B cell (primary cell): ENCODE results near the gene EIF3K. TPM values are rescaled to one million over a fixed set of nuclear protein-coding genes. Genes with fewer than 3 reads are reported as not detected.

Source experiments
- ATAC-seq: fragments of 200-7000 bp; cut with Tn5 transposase; one replicate; pipeline ENCODE4 v1.10.0; 2021; ENCODE audit warnings: low read depth, mild to moderate bottlenecking, moderate number of reproducible peaks, moderate library complexity
- CTCF ChIA-PET: fragments of 350-600 bp; sonication (Branson Sonifier 250); formaldehyde crosslinking; loops from one replicate; lab custom pipeline; 2021; ENCODE audit warnings: antibody characterized with exemption, inconsistent platforms; lab: Charles Lee
- POLR2A ChIA-PET: fragments of 350-600 bp; sonication (Branson Sonifier 250); formaldehyde crosslinking; loops from one replicate; lab custom pipeline; 2021; ENCODE audit warnings: antibody characterized with exemption; lab: Charles Lee
- DNase-seq: peaks from one replicate; pipeline ENCODE4 v3.0.0; 2013
- H2AFZ ChIP-seq: 2 replicates; pipeline ENCODE4 v1.6.1; 2012; ENCODE audit warnings: mild to moderate bottlenecking, low read depth, low read length; ENCODE audit not compliant: insufficient read depth, poor library complexity, severe bottlenecking
- H3K27ac ChIP-seq, 2 donors: 1 replicate in 1 of 2; 2 replicates in 1 of 2; pipeline ENCODE4 v1.5.1; 2012 to 2013; ENCODE audit warnings: low read length in 2 of 2, mild to moderate bottlenecking in 2 of 2, moderate library complexity in 1 of 2
- H3K27me3 ChIP-seq, 4 experiments: fragments of 200-600 bp in 1 of 4; sonication (generic) in 1 of 4; replicated peaks in 1 of 4; 1 replicate in 2 of 4; 2 replicates in 2 of 4; pipeline versions ENCODE4 v1.6.1 to v1.7.0; 2013 to 2016; ENCODE audit warnings: low read length in 3 of 4, mild to moderate bottlenecking in 2 of 4, mixed read lengths in 1 of 4, moderate library complexity in 1 of 4; ENCODE audit not compliant: insufficient read depth in 4 of 4, control insufficient read depth in 3 of 4; ENCODE audit errors: control extremely low read depth in 1 of 4
- H3K36me3 ChIP-seq, 2 experiments: replicated peaks in 1 of 2; 1 replicate in 1 of 2; 2 replicates in 1 of 2; pipeline versions ENCODE4 v1.6.1 to v1.7.1; 2013; ENCODE audit warnings: low read length in 1 of 2; ENCODE audit not compliant: insufficient read depth in 2 of 2, control insufficient read depth in 1 of 2; ENCODE audit errors: control extremely low read depth in 1 of 2, extremely low read depth in 1 of 2
- H3K4me1 ChIP-seq, 2 donors: fragments of 200-600 bp in 1 of 2; sonication (generic) in 1 of 2; 1 replicate in 1 of 2; 2 replicates in 1 of 2; pipeline versions ENCODE4 v1.5.1 to v1.6.1; 2013 to 2017; ENCODE audit warnings: low read length in 2 of 2; ENCODE audit not compliant: control insufficient read depth in 2 of 2, insufficient read depth in 2 of 2
- H3K4me2 ChIP-seq: replicated peaks from 2 replicates; pipeline ENCODE3; 2012; ENCODE audit warnings: mild to moderate bottlenecking, low read depth, low read length; ENCODE audit not compliant: poor library complexity, severe bottlenecking
- H3K4me3 ChIP-seq, 5 experiments: fragments of 200-600 bp in 1 of 5; sonication (generic) in 1 of 5; 1 replicate in 3 of 5; 2 replicates in 2 of 5; pipeline versions ENCODE4 v1.5.1 to v1.7.0; 2011 to 2016; ENCODE audit warnings: low read length in 4 of 5, mild to moderate bottlenecking in 4 of 5, low read depth in 2 of 5, control low read depth in 1 of 5, moderate library complexity in 1 of 5; ENCODE audit not compliant: insufficient read depth in 1 of 5; ENCODE audit errors: control extremely low read depth in 1 of 5, extremely low read depth in 1 of 5
- H3K79me2 ChIP-seq: fragments of 200-600 bp; sonication (generic); one replicate; pipeline ENCODE4 v1.6.0; 2016; ENCODE audit warnings: low read length; ENCODE audit not compliant: control insufficient read depth, insufficient read depth
- H3K9ac ChIP-seq: fragments of 200-600 bp; sonication (generic); 2 replicates; pipeline ENCODE4 v1.6.1; 2017; ENCODE audit warnings: mild to moderate bottlenecking, low read length, moderate library complexity
- H3K9me3 ChIP-seq, 3 donors: one replicate each; pipeline versions ENCODE4 v1.6.1 to v1.7.1; 2013; ENCODE audit warnings: low read length in 2 of 3; ENCODE audit not compliant: control insufficient read depth in 2 of 3, insufficient read depth in 1 of 3; ENCODE audit errors: control extremely low read depth in 1 of 3
- H4K20me1 ChIP-seq: 2 replicates; pipeline ENCODE4 v1.6.0; 2012; ENCODE audit warnings: mild to moderate bottlenecking, low read length; ENCODE audit not compliant: insufficient read depth, control insufficient read depth, poor library complexity, severe bottlenecking
- H3K27ac Mint-ChIP-seq: one replicate; pipeline ENCODE4 v1.8.0; 2021; ENCODE audit warnings: mixed read lengths
- H3K27me3 Mint-ChIP-seq: one replicate; pipeline ENCODE4 v1.8.0; 2021; ENCODE audit warnings: mixed read lengths
- H3K4me1 Mint-ChIP-seq: one replicate; pipeline ENCODE4 v1.8.0; 2021; ENCODE audit warnings: mixed read lengths
- H3K4me3 Mint-ChIP-seq: one replicate; pipeline ENCODE4 v1.8.0; 2021; ENCODE audit warnings: mixed read lengths
- H3K9me3 Mint-ChIP-seq: one replicate; pipeline ENCODE4 v1.8.0; 2022; ENCODE audit warnings: mixed read lengths; ENCODE audit not compliant: insufficient read depth
- EZH2 ChIP-seq: IDR thresholded peaks from 2 replicates; pipeline ENCODE4 v1.6.1; 2012; ENCODE audit warnings: borderline replicate concordance, low read depth, mild to moderate bottlenecking, moderate library complexity, low read length; ENCODE audit not compliant: insufficient read depth, poor library complexity, severe bottlenecking
- WGBS: methylation state at CpG from one replicate; pipeline ENCODE4 v1.1.5; 2013; ENCODE audit warnings: missing lambda C conversion rate; ENCODE audit not compliant: insufficient coverage; 5-methylcytosine and 5-hydroxymethylcytosine counted together
- intact Hi-C: fragments of 100-400 bp; cut with micrococcal nuclease; formaldehyde crosslinking; loops from one replicate; pipeline ENCODE4 v1.10.0; 2022
- polyA plus RNA-seq: library from polyadenylated mRNA; depleted of rRNA; stranded (reverse); fragments of >200 nt; gene quantifications from 2 replicates; pipeline ENCODE4 v1.2.3, GENCODE V29; 2012
- total RNA-seq, 2 donors: library from RNA; stranded (reverse); fragments of 120-200 nt in 1 of 2; gene quantifications; 1 replicate in 1 of 2; 2 replicates in 1 of 2; pipeline versions ENCODE4 v1.2.3 to v1.2.4, GENCODE V29; 2013 to 2022
- TF ChIP-seq, protein P1 (sequence below): fragments of 200-600 bp; IDR thresholded peaks from one replicate; pipeline ENCODE4 v1.8.0; 2022; ENCODE audit warnings: antibody characterized with exemption, mild to moderate bottlenecking

EIF3K gene
- total and polyA plus RNA-seq, 2 donors (not counting 1 experiment from before 2014, with no cell fraction given): 284 to 773 TPM

DNA sequence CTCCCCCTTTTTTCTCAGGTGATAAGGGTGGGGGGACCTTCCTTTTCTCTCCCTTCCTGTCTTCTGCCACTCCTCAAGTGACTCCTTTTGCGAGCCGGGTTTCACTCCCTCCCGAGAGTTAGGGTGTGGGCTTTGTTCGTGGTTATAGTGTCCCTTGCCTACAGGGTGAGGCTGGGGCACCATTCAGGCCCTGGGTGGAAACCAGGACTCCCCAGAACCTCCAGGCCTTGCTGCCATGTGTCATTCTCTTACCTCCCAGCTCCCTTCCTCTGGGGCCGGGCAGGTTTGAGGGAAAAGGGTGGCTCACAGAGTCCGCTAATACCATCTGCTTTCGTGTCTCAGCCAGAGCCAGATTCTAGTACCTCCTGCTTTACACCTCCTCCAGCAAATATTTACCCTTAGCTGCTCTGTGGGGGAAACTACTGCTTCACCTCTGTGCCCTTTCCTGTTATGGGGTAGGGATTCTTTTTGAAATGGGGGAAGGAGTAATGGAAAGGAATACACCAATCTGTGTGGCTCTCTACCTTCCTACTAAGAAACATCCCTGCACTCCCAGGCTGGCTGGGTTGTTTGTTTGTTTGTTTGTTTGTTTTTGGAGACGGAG is 31.3 kb downstream of the EIF3K start:
- POLR2A ChIA-PET: interaction anchor here (0.6 kb wide), 2 partner anchors 103 to 227 kb away, joined by 3 read pairs; no protein-coding TSS in a partner anchor
- H3K27ac ChIP-seq: no peak overlapping the region
- H4K20me1 ChIP-seq: peaks cover 43% of the 10 kb centered on the region
- peak overlapping the region; percentile 83 for H3K4me2 ChIP-seq
- peaks cover 0 to 9% of the 10 kb centered on the region in 2 experiments for H3K36me3 ChIP-seq
- no peak for TF ChIP-seq EZH2
- TF ChIP-seq, protein P1, sequence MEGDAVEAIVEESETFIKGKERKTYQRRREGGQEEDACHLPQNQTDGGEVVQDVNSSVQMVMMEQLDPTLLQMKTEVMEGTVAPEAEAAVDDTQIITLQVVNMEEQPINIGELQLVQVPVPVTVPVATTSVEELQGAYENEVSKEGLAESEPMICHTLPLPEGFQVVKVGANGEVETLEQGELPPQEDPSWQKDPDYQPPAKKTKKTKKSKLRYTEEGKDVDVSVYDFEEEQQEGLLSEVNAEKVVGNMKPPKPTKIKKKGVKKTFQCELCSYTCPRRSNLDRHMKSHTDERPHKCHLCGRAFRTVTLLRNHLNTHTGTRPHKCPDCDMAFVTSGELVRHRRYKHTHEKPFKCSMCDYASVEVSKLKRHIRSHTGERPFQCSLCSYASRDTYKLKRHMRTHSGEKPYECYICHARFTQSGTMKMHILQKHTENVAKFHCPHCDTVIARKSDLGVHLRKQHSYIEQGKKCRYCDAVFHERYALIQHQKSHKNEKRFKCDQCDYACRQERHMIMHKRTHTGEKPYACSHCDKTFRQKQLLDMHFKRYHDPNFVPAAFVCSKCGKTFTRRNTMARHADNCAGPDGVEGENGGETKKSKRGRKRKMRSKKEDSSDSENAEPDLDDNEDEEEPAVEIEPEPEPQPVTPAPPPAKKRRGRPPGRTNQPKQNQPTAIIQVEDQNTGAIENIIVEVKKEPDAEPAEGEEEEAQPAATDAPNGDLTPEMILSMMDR: no peak
- CTCF ChIA-PET: interaction anchor here (1.1 to 2.2 kb wide), 2 partner anchors 15 to 280 kb away, joined by 3 to 6 read pairs; partner anchors contain the start of gene SARS2
- no peak overlapping the region for H2AFZ ChIP-seq
- H3K4me3 ChIP-seq: no peak overlapping the region
- peaks cover 23 to 34% of the 10 kb centered on the region in 2 donors for H3K4me1 ChIP-seq
- DNase-seq (no peak), ATAC-seq (no peak)
- peaks cover 74% of the 10 kb centered on the region for H3K79me2 ChIP-seq
- Mint-ChIP-seq H3K4me1 (peaks cover 52% of the 10 kb centered on the region), H3K27ac (peak overlapping the region; percentile 46), H3K9me3 (no peaks in the 10 kb centered on the region), H3K27me3 (no peaks in the 10 kb centered on the region), H3K4me3 (peak overlapping the region; percentile 90)
- WGBS: 83% methylated on average over 1 of the region's 8 CpGs
- H3K27me3 ChIP-seq: no peaks in the 10 kb centered on the region
- no peak overlapping the region for H3K9ac ChIP-seq
- intact Hi-C loops: loop anchor here (5.0 kb wide), 1 partner anchor 37 kb away; no protein-coding TSS in a partner anchor
- H3K9me3 ChIP-seq: no peaks in the 10 kb centered on the region

DNA sequence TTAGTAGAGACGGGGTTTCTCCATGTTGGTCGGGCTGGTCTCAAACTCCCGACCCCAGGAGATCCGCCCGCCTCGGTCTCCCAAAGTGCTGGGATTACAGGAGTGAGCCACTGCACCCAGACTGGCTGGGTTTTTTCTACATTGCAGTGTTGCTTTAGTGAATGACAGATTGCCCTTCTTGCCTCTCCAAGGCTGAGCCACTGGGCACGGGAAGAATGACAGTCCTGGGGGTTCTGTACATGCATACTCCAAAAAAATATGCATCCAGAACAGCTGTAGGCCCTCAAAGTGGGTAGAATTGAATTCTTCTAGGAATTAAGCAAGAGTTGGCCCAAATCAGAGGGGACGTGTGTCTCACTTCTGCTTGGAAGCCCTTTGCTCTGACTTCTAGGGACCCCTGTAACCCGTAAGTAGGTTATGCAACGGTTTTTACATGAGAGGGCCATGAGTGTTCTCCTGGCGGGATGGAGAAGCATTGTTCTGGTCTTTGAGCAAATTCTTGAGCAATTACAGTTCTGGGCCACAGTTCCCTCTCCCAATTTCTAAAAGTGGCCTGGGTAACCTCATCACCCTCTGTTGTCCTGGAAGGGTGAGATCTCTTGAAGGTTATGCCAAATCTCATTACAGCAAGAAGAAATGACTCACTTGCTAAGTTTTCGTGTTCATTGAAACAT is 32.1 kb downstream of the EIF3K start:
- peaks cover 27 to 37% of the 10 kb centered on the region in 2 donors for H3K4me1 ChIP-seq
- TF ChIP-seq EZH2: no peak
- TF ChIP-seq, protein P1: no peak
- Mint-ChIP-seq H3K4me1 (peaks cover 60% of the 10 kb centered on the region), H3K9me3 (no peaks in the 10 kb centered on the region), H3K4me3 (peak overlapping the region; percentile 26), H3K27ac (no peak overlapping the region), H3K27me3 (no peaks in the 10 kb centered on the region)
- no peaks in the 10 kb centered on the region for H3K27me3 ChIP-seq
- intact Hi-C loops: loop anchor here (5.0 kb wide), 1 partner anchor 36 kb away; no protein-coding TSS in a partner anchor
- no peaks in the 10 kb centered on the region for H3K9me3 ChIP-seq
- peaks cover 81% of the 10 kb centered on the region for H3K79me2 ChIP-seq
- H3K4me3 ChIP-seq: no peak overlapping the region
- H2AFZ ChIP-seq: no peak overlapping the region
- no peak overlapping the region for H3K9ac ChIP-seq
- no peak overlapping the region for H3K4me2 ChIP-seq
- no peak overlapping the region for H3K27ac ChIP-seq
- peaks cover 50% of the 10 kb centered on the region for H4K20me1 ChIP-seq
- ChIA-PET POLR2A (no interaction called here), CTCF (interaction anchor here (2.2 kb wide), 1 partner anchor 16 kb away, joined by 6 read pairs; no protein-coding TSS in a partner anchor)
- WGBS: 93% methylated on average over 9 of the region's 12 CpGs
- no peak for DNase-seq
- peaks cover 0 to 9% of the 10 kb centered on the region in 2 experiments for H3K36me3 ChIP-seq
- ATAC-seq: no peak
